HEK293T (cell line): Measurements from ENCODE around the gene CFAP299.
A peak's percentile ranks its signal among the peaks of the same experiment; 100 is the strongest.

Experiments
- CTCF ChIA-PET: fragments of 350-600 bp; formaldehyde crosslinking; extraction: SDS; loops from one replicate; lab custom pipeline; 2021; ENCODE audit warnings: antibody characterized with exemption, inconsistent platforms; lab: Yijun Ruan, JAX
- POLR2A ChIA-PET: fragments of 350-600 bp; formaldehyde crosslinking; extraction: SDS; loops from one replicate; lab custom pipeline; 2020; ENCODE audit warnings: antibody characterized with exemption, inconsistent platforms; lab: Yijun Ruan, JAX
- DNase-seq: peaks from one replicate; pipeline ENCODE4 v3.0.0; 2012; ENCODE audit warnings: mixed read lengths; ENCODE audit errors: extremely low spot score
- ARNT ChIP-seq: fragments of 450-650 bp; IDR thresholded peaks from 2 replicates; pipeline ENCODE4 v1.6.1; 2017; ENCODE audit warnings: mild to moderate bottlenecking
- BHLHE40 ChIP-seq: fragments of 450-650 bp; IDR thresholded peaks from 2 replicates; pipeline ENCODE4 v1.6.1; 2016; ENCODE audit warnings: mild to moderate bottlenecking, moderate library complexity, borderline replicate concordance
- CTBP1 ChIP-seq: fragments of 450-650 bp; IDR thresholded peaks from 2 replicates; pipeline ENCODE4 v1.6.1; 2016; ENCODE audit warnings: borderline replicate concordance
- ELF4 ChIP-seq: fragments of 450-650 bp; IDR thresholded peaks from 2 replicates; pipeline ENCODE4 v1.6.1; 2017; ENCODE audit warnings: antibody characterized with exemption
- FOXA1 ChIP-seq: fragments of 450-650 bp; IDR thresholded peaks from 2 replicates; pipeline ENCODE4 v1.6.1; 2016; ENCODE audit warnings: mild to moderate bottlenecking
- FOXK2 ChIP-seq: fragments of 450-650 bp; IDR thresholded peaks from 2 replicates; pipeline ENCODE4 v1.6.1; 2016; ENCODE audit warnings: mild to moderate bottlenecking
- FOXM1 ChIP-seq: fragments of 450-650 bp; IDR thresholded peaks from 2 replicates; pipeline ENCODE4 v1.6.1; 2017; ENCODE audit warnings: mild to moderate bottlenecking, borderline replicate concordance
- HDGF ChIP-seq: fragments of 450-650 bp; IDR thresholded peaks from 2 replicates; pipeline ENCODE4 v1.6.1; 2017; ENCODE audit warnings: antibody characterized with exemption, borderline replicate concordance
- L3MBTL2 ChIP-seq: fragments of 450-650 bp; conservative IDR thresholded peaks from 2 replicates; pipeline ENCODE4 v1.6.1; 2016; ENCODE audit warnings: mild to moderate bottlenecking
- LEF1 ChIP-seq: fragments of 450-650 bp; IDR thresholded peaks from 2 replicates; pipeline ENCODE4 v1.6.1; 2017; ENCODE audit warnings: mild to moderate bottlenecking, borderline replicate concordance
- NFRKB ChIP-seq: fragments of 450-650 bp; IDR thresholded peaks from 2 replicates; pipeline ENCODE4 v1.6.1; 2016; ENCODE audit warnings: mild to moderate bottlenecking, moderate library complexity
- SP1 ChIP-seq: fragments of 450-650 bp; IDR thresholded peaks from 2 replicates; pipeline ENCODE4 v1.6.1; 2017
- SUZ12 ChIP-seq: fragments of 450-650 bp; IDR thresholded peaks from 2 replicates; pipeline ENCODE4 v1.6.1; 2016; ENCODE audit warnings: mild to moderate bottlenecking
- TARDBP ChIP-seq: fragments of 450-650 bp; IDR thresholded peaks from 2 replicates; pipeline ENCODE4 v1.6.1; 2016
- ZNF384 ChIP-seq: fragments of 450-650 bp; IDR thresholded peaks from 2 replicates; pipeline ENCODE4 v1.6.1; 2016
- TF ChIP-seq, protein P1 (sequence below): fragments of 450-650 bp; IDR thresholded peaks from 2 replicates; pipeline ENCODE4 v1.6.1; 2016

CFAP299 gene

DNA sequence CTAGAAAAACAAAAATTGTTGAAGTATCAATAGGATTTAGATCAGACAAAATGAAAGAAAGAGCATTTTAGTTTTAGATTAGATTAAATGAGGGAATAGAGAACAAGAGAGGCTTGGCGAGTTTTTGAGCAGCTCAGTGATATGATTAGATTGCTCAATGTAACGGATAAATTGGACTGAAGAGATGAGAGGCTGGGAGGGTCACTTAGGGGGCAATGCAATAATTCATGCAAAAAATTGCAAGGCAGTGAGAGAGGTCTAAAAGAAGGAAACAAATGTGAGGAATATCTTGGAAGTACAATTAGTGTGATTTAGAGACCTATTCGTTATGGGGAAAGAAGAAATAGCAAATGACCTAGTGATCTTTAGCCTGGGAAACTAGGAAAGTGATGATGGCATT lies 644.7 kb downstream of the CFAP299 start:
- ChIA-PET CTCF (no interaction called here), POLR2A (no interaction called here)
- no peak for DNase-seq
- TF ChIP-seq ZNF384 (no peak), SP1 (no peak), TARDBP (no peak), FOXA1 (no peak), FOXM1 (no peak), HDGF (no peak), ARNT (no peak), FOXK2 (no peak), SUZ12 (no peak), NFRKB (no peak), CTBP1 (no peak), L3MBTL2 (no peak), LEF1 (no peak), ELF4 (no peak), BHLHE40 (no peak)
- TF ChIP-seq, protein P1, sequence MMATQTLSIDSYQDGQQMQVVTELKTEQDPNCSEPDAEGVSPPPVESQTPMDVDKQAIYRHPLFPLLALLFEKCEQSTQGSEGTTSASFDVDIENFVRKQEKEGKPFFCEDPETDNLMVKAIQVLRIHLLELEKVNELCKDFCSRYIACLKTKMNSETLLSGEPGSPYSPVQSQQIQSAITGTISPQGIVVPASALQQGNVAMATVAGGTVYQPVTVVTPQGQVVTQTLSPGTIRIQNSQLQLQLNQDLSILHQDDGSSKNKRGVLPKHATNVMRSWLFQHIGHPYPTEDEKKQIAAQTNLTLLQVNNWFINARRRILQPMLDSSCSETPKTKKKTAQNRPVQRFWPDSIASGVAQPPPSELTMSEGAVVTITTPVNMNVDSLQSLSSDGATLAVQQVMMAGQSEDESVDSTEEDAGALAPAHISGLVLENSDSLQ, result no peak

DNA sequence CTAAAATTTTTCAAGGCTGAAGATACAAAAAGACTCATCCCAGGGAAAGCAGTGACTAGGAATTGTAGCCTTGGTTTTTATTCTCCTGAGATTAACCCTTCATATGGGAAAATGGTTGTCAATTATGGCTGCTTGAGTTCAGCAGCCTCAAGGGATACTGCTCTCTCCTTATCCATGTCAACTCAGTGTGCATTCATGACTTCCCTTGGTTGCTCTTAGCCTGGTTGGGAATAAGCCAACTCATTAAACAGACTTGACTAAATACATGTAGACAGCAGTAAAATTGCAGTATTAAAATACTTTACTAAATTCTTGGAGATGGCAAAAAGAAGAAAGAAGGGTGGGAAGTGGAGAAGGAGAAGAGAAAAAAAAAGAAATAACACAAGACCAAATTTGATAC lies 650.5 kb downstream of the CFAP299 start:
- DNase-seq, result no peak
- no peak for TF ChIP-seq SP1
- ChIA-PET POLR2A (no interaction called here), CTCF (no interaction called here)

DNA sequence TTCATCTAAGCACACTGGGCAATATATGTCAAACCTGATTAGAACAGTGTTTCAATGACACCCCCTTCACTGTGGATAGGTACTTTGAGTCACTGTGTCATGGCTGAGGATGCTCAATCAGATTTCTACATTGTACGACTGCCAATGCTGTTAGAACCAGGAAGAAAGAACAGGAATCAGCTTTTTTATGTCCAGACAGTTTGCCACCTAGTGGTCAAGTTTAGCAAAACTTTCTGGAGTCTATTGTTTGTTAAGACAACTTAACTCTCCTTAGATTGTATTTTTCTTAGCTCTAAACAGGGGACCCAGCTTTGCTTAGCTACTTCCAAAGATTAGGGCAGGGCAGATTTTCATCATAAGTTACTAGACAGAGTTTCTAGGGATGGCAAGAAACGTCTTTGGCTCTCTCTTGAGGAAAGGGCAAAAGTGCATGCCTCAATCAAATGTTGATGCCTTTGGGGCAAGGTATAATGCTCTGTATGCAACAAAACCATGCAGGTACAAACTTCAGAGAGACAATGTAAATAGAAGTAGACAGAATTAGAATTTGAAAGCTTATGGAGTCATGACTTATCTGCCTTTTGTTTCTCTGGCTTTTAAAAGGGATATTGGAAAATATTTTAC lies 654.5 kb downstream of the CFAP299 start:
- ChIA-PET CTCF (interaction anchor here (0.6 to 1.3 kb wide), 5 partner anchors 27 to 627 kb away, joined by 3 to 6 read pairs (median 4); no protein-coding TSS in a partner anchor), POLR2A (no interaction called here)
- TF ChIP-seq, protein P1, result no peak
- TF ChIP-seq FOXM1 (no peak), NFRKB (no peak), FOXK2 (no peak), LEF1 (no peak), TARDBP (no peak), FOXA1 (no peak), CTBP1 (no peak), ARNT (no peak), L3MBTL2 (no peak), HDGF (no peak), BHLHE40 (no peak), SP1 (no peak), ZNF384 (no peak), SUZ12 (no peak), ELF4 (no peak)
- peak; percentile 33 for DNase-seq

DNA sequence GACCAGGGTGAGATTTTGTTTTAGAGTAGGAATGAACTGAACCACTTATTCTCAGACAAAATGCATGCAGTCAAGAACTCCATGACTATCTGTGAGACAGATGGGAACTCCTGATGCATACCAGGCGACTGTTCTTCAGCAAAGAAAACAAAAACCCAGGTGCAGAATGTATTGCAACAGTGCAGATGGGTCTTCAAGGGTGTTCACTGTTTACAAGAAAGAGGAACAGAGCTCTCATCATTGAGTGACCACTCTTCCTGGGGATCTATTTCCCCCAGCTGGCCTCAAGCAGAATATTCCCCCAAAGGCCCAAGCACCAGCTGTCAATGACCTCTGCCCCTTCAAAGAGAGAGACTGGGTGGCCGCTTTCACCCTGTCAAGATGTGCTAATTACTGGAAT lies 655.3 kb downstream of the CFAP299 start:
- TF ChIP-seq CTBP1, result no peak
- TF ChIP-seq FOXM1, result no peak
- TF ChIP-seq NFRKB, result no peak
- TF ChIP-seq, protein P1, result no peak
- no peak for TF ChIP-seq L3MBTL2
- TF ChIP-seq FOXK2, result no peak
- no peak for TF ChIP-seq TARDBP
- no peak for TF ChIP-seq ELF4
- TF ChIP-seq LEF1, result no peak
- CTCF ChIA-PET, result interaction anchor here (1.3 kb wide), 1 partner anchor 628 kb away, joined by 6 read pairs; no protein-coding TSS in a partner anchor
- POLR2A ChIA-PET, result no interaction called here
- no peak for DNase-seq

DNA sequence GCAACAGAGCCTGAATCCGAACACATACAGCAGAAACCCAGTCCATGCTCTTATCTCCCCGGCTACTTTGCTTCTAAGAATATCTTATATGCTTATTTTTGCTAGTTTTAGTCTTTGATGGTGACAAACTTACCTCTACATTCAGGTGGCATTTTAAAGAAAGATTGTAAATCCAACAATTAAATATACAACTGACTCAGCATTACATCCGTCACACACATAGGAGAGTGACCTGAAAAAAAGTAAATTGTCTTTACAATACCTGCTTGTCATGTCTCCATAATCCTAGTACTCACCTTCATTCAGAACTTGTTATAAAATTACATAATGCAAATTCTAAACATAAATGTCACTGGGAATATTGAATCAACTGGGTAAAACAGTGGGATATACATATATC lies 664.4 kb downstream of the CFAP299 start:
- DNase-seq, result no peak
- ChIA-PET CTCF (no interaction called here), POLR2A (no interaction called here)
- TF ChIP-seq SP1, result no peak
- TF ChIP-seq, protein P1, result no peak
- no peak for TF ChIP-seq FOXK2
- TF ChIP-seq ELF4, result no peak
- no peak for TF ChIP-seq NFRKB
- TF ChIP-seq L3MBTL2, result no peak
- no peak for TF ChIP-seq ARNT
- TF ChIP-seq BHLHE40, result no peak
- no peak for TF ChIP-seq FOXM1
- TF ChIP-seq SUZ12, result no peak
- no peak for TF ChIP-seq HDGF
- no peak for TF ChIP-seq LEF1

DNA sequence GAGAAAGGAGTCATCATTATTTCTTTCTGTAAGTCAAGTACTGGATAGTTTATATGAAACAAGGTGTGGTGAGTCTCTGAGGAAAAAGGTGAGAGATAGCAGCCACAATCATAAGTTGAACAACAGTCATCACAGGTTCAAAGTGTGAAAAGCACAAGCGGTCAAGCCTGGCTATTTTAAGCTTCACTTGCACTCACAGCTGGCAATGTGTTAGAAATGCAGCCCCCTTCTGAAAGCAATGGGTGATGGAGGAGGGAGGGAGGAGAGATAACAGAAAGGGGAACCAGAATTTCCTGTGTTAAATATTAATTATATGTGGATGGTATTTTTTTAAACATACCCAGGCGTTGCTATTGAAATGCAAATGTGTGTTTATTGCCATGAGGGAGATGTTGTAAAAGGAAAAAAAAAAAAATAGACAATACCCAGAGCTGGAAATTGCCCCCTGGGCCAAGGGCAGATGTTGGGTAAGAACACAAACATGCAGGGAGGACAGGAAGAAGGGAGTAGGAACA lies 668.1 kb downstream of the CFAP299 start:
- no peak for DNase-seq
- ChIA-PET POLR2A (no interaction called here), CTCF (no interaction called here)
- no peak for TF ChIP-seq SUZ12
- TF ChIP-seq L3MBTL2, result no peak
- no peak for TF ChIP-seq NFRKB
- no peak for TF ChIP-seq SP1
- no peak for TF ChIP-seq CTBP1
- TF ChIP-seq ELF4, result no peak
- TF ChIP-seq ZNF384, result no peak
- TF ChIP-seq FOXM1, result no peak
